HG02884 (cell line): ENCODE results near the gene CDK8.

ENCODE experiments used
- ATAC-seq: cut with Tn5 transposase; IDR thresholded peaks from one replicate; pipeline ENCODE4 v1.9.1; 2021; ENCODE audit warnings: mild to moderate bottlenecking, moderate library complexity; ENCODE audit not compliant: unreplicated experiment

CDK8 gene

GRCh38 chr13:26253787-26254582 lies at the start of gene CDK8:
TSS of gene CDK8 (plus strand) at chr13:26254129. CDS start at chr13:26254642, 513 bp downstream.
- ATAC-seq = peak; percentile 80

- no peak for ATAC-seq
These were observed 45.6 kb upstream of the CDK8 start for GRCh38 chr13:26208287-26208686.

GRCh38 chr13:26213345-26213744 lies 40.6 kb upstream of the CDK8 start:
- no peak for ATAC-seq

GRCh38 chr13:26213982-26214381 lies 39.9 kb upstream of the CDK8 start:
- no peak for ATAC-seq

- no peak for ATAC-seq
These were observed 37.9 kb upstream of the CDK8 start for GRCh38 chr13:26216042-26216441.

DNA sequence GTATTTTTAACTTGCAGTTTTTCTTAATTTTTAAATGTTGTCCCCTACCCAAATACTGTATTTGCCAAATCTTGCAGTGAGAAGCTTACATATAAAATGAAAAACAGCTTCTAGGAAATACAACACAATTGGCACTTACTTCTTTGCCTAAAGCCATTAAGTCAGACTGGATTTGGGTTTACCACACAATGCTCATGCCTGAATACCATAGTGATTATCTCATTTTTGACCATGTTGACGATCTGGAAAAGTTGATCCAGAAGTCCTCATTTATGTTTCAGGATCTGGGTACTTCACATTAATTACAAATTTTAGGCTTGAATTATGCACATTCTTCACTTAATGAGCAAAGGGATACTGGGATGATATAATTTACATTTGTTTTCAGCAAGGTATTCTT lies 34.2 kb upstream of the CDK8 start:
- no peak for ATAC-seq

GRCh38 chr13:26220575-26220974 lies 33.4 kb upstream of the CDK8 start:
- no peak for ATAC-seq

DNA sequence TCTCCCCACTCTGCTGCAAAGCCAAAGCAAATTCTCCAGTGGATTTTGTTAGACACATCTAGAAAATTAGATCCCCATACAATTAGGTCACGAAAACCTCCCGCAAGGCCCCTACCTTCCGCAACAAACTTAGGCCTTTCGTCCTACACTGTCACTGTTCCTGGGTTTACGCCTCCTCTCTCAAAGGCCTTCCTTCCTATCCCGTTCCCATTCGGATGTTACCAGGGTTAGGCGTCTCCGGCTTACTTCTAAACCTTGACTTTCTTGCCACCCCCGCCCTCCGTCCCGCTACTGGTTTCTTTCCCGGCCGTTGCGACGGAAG lies 32.6 kb upstream of the CDK8 start:
- no peak for ATAC-seq

- peak; percentile 97 for ATAC-seq
These were observed 32.0 kb upstream of the CDK8 start, which contains the start of gene RNF6 for GRCh38 chr13:26221721-26222519. TSS of gene RNF6 (minus strand) at chr13:26222314. CDS start at chr13:26219649, 2,665 bp downstream.

- ATAC-seq = peak; percentile 34
These were observed 31.3 kb upstream of the CDK8 start for GRCh38 chr13:26222520-26223046.

- no peak for ATAC-seq
These were observed 27.9 kb upstream of the CDK8 start for GRCh38 chr13:26225896-26226617.

GRCh38 chr13:26227166-26227971 lies 26.6 kb upstream of the CDK8 start:
- no peak for ATAC-seq

- no peak for ATAC-seq
These were observed 25.8 kb upstream of the CDK8 start for GRCh38 chr13:26228096-26228495.

GRCh38 chr13:26229080-26229615 lies 24.8 kb upstream of the CDK8 start:
- ATAC-seq = no peak

DNA sequence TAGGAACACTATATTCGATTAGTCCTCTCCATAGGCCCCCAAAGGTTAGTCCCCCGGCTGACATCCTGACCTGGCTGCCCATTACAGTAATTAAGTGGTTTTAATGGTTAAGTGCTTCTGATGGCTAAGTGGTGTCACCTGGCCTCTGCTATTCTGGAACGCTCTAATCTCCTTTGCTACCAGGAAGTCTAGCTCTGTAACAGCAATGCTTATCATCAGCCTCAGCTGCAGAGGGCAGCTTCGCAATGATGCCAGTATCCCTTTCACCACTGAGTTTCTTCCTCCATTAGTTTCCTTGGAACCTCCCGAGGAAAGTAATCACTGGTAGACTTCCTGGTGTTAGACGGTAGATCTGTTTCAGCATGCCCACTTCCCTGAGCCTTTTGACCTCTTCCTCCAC lies 23.2 kb upstream of the CDK8 start:
- ATAC-seq = no peak

DNA sequence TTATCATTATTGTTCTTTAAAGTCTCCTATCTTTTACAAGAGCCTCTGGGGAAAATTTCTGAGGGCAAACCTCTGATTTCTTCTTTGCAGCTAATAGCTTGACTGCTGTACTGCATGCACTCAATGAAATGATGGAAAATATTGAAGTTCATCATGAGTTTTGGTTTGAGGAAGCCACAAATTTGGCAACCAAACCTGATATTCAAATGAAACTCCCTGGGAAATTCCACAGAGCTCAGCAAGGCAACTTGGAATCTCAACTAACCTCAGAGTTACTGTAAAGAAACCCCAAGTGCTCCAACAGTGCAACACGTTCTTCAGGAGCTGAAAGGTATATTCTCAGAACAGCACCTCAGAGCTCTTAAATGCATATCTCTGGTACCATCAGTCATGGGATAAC lies 17.6 kb upstream of the CDK8 start:
- no peak for ATAC-seq

GRCh38 chr13:26246154-26246553 lies 7.8 kb upstream of the CDK8 start:
- ATAC-seq = no peak

DNA sequence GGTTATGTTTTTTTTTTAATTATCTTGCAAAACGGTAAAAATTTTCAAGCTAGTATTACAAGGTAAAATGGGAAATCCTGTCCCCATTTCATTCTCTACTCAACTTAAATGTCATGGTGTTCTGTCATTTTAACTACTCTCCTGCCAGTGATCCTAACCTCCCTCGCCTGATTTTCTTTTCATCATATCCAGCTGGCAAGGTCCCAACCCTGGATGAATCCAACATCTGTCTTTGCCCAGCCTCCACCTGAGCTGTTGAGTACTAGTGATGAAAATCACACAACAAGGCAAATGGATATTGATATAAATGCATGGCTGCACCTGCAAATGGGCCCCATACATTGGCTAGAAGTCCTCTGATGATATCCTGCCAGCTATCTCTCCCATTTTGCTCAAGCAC lies 6.9 kb upstream of the CDK8 start:
- no peak for ATAC-seq

- ATAC-seq = no peak
These were observed 6.3 kb upstream of the CDK8 start for GRCh38 chr13:26247608-26248007.

DNA sequence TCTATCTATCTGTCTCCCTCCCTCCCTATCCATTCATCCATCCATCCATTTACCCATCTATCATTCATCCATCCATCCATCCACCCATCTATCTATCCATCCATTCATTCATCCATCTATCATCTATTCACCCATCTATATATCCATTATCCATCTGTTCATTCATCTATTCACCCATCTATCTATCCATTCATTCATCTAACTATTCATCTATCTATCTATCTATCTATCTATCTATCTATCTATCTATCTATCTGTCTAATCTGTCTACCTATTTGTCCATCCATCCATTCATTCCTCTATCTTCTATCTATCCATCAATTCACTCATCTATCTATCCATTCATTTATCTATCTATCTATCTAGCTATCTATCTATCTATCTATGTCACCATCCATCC lies 4.4 kb upstream of the CDK8 start:
- no peak for ATAC-seq
